ENCODE measurements around the gene CAMK2G.

Gene CAMK2G

DNA sequence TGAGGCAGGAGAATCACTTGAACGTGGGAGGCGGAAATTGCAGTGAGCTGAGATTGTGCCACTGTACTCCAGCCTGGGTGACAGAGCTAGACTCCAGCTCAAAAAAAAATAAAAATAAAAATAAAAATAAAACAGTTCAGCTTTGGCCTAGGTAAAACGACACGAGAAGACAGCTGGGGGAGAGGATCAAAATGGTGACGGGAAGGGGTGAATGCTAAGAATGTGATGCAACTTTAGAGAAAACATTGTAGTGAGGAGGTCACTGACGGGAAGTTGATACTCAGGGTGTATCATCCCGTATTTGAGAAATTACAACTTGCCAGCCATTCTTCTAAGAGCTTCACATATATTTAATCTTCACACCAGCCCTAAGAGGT is 64.0 kb downstream of the CAMK2G start:
- Histone ChIP-seq H3K4me3 (ENCODE audit: low read length) (peak overlapping the region; percentile 71), H3K36me3 (ENCODE audit: control insufficient read depth, low read length) (peaks cover 47% of the 10 kb centered on the region), H3F3A (ENCODE audit: control insufficient read depth, insufficient read depth) (peaks cover 5% of the 10 kb centered on the region; the same call in 1 of the 2 replicates), H3K9me2 (replicated peaks; ENCODE audit: control insufficient read depth, low read length) (no peaks in the 10 kb centered on the region), H3K4me1 (ENCODE audit: control insufficient read depth, low read length) (peaks cover 15% of the 10 kb centered on the region), H3K79me2 (ENCODE audit: control insufficient read depth, low read length) (peaks cover 43% of the 10 kb centered on the region), H3K27me3 (ENCODE audit: control insufficient read depth, low read length) (no peaks in the 10 kb centered on the region), H3K9me3 (ENCODE audit: control insufficient read depth, insufficient read depth, low read length) (no peaks in the 10 kb centered on the region), H4K20me1 (ENCODE audit: control insufficient read depth, insufficient read depth, low read depth, low read length) (no peaks in the 10 kb centered on the region), H3K27ac (ENCODE audit: low read depth, low read length) (no peak overlapping the region), H3K4me2 (ENCODE audit: low read length) (peak overlapping the region; percentile 60)
- TF ChIP-seq EZH2phosphoT487 (IDR thresholded peaks at IDR 0.05; ENCODE audit: borderline replicate concordance, low read length): no peak
- TF ChIP-seq, protein P1, sequence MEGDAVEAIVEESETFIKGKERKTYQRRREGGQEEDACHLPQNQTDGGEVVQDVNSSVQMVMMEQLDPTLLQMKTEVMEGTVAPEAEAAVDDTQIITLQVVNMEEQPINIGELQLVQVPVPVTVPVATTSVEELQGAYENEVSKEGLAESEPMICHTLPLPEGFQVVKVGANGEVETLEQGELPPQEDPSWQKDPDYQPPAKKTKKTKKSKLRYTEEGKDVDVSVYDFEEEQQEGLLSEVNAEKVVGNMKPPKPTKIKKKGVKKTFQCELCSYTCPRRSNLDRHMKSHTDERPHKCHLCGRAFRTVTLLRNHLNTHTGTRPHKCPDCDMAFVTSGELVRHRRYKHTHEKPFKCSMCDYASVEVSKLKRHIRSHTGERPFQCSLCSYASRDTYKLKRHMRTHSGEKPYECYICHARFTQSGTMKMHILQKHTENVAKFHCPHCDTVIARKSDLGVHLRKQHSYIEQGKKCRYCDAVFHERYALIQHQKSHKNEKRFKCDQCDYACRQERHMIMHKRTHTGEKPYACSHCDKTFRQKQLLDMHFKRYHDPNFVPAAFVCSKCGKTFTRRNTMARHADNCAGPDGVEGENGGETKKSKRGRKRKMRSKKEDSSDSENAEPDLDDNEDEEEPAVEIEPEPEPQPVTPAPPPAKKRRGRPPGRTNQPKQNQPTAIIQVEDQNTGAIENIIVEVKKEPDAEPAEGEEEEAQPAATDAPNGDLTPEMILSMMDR (IDR thresholded peaks at IDR 0.05; ENCODE audit: low read depth, low read length, poor library complexity, severe bottlenecking): no peak

DNA sequence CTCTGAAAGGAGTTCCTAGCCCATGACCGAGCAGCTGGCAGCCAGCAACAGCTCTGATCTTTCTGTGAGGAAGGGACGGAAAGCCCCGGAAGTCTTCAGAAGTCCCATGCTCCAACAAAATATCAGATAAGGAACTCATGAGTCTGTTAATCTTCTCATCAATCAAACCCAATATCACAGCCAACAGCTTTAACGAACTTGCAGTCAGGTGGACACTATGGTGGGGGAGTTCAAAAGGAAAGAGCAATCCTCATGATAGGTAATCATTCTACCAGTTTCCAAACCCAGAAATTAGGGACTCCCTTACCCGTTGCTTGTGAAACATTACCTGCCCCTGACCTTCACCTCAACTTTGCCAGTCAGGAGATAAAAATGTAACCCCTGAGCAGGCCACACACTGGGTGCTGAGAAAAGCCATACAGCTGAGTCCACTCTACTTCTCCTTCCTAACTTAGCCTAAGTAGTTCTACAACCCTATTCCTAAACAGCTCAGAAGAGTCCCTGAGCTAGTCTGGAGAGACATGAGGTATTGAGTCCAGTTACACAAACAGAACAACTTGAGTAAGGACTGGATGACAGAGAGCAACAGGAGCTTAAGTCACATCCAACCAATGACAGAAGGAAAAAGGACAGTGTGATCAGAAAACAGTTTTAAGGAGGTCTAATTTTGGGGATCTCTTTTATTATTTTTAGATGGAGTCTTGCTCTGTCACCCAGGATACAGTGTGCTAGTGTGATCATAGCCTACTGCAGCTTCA is 65.1 kb downstream of the CAMK2G start:
- no peak for TF ChIP-seq EZH2phosphoT487 (IDR thresholded peaks at IDR 0.05; ENCODE audit: borderline replicate concordance, low read length)
- TF ChIP-seq, protein P1 (IDR thresholded peaks at IDR 0.05; ENCODE audit: low read depth, low read length, poor library complexity, severe bottlenecking): no peak
- H3K79me2 ChIP-seq (ENCODE audit: control insufficient read depth, low read length): peaks cover 43% of the 10 kb centered on the region
- H3F3A ChIP-seq (ENCODE audit: control insufficient read depth, insufficient read depth): peaks cover 5% of the 10 kb centered on the region; the same call in 1 of the 2 replicates
- H3K27me3 ChIP-seq (ENCODE audit: control insufficient read depth, low read length): no peaks in the 10 kb centered on the region
- peaks cover 15% of the 10 kb centered on the region for H3K4me1 ChIP-seq (ENCODE audit: control insufficient read depth, low read length)
- H3K4me3 ChIP-seq (ENCODE audit: low read length): no peak overlapping the region
- H3K9me3 ChIP-seq (ENCODE audit: control insufficient read depth, insufficient read depth, low read length): no peaks in the 10 kb centered on the region
- H3K4me2 ChIP-seq (ENCODE audit: low read length): 0 out of 2 replicates have a peak overlapping the region, but pooled peaks have one; percentile 60
- peaks cover 49% of the 10 kb centered on the region for H3K36me3 ChIP-seq (ENCODE audit: control insufficient read depth, low read length)
- no peaks in the 10 kb centered on the region for H4K20me1 ChIP-seq (ENCODE audit: control insufficient read depth, insufficient read depth, low read depth, low read length)
- H3K27ac ChIP-seq (ENCODE audit: low read depth, low read length): no peak overlapping the region
- H3K9me2 ChIP-seq (replicated peaks; ENCODE audit: control insufficient read depth, low read length): no peaks in the 10 kb centered on the region

DNA sequence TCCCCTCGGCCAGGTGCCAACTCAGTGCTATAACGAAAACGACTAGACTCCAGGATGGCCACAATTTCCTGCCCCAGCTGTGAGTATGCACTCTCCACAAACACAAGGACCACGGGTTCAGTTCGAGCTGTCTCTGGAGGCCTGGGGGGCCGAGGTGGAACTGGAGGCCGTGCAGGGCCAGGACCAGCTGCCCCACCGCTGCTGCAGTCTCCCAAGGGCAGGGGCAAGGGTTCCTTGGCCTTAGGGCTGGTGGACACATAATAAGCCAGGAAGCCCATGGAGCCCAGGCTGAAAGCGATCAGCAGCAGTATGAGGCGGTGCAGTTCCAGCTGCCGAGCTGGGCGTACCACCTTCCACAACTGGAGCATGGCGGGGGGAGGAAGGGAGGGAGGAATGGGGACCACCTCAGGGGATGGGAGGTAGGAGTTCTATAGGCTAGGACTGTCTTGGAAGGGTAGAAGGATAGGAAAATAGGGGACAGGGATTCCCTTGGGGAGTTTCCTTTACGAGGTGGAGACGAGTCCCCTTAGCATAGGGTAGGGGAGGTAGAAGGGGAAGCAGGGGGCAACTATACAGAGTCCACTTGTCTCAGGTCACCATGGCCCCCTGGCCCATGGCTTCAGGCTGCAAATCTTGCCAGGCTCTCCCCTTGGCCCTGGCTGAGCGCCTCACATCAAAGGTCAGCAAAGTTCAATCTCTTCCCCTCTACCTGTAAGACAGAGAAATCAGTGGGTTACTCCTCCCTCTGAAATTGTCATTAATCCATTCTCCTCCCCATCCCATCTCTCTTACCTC is 66.1 kb downstream of the CAMK2G start:
- H3K9me2 ChIP-seq (replicated peaks; ENCODE audit: control insufficient read depth, low read length): no peaks in the 10 kb centered on the region
- H3K4me2 ChIP-seq (ENCODE audit: low read length): no peak overlapping the region
- TF ChIP-seq, protein P1 (IDR thresholded peaks at IDR 0.05; ENCODE audit: low read depth, low read length, poor library complexity, severe bottlenecking): no peak
- TF ChIP-seq EZH2phosphoT487 (IDR thresholded peaks at IDR 0.05; ENCODE audit: borderline replicate concordance, low read length): no peak
- H3K4me1 ChIP-seq (ENCODE audit: control insufficient read depth, low read length): peaks cover 21% of the 10 kb centered on the region
- H3K36me3 ChIP-seq (ENCODE audit: control insufficient read depth, low read length): peaks cover 59% of the 10 kb centered on the region
- peaks cover 5% of the 10 kb centered on the region for H3F3A ChIP-seq (ENCODE audit: control insufficient read depth, insufficient read depth)
- no peaks in the 10 kb centered on the region for H3K9me3 ChIP-seq (ENCODE audit: control insufficient read depth, insufficient read depth, low read length)
- no peak overlapping the region for H3K27ac ChIP-seq (ENCODE audit: low read depth, low read length)
- H3K79me2 ChIP-seq (ENCODE audit: control insufficient read depth, low read length): peaks cover 43% of the 10 kb centered on the region
- H3K4me3 ChIP-seq (ENCODE audit: low read length): no peak overlapping the region
- H4K20me1 ChIP-seq (ENCODE audit: control insufficient read depth, insufficient read depth, low read depth, low read length): no peaks in the 10 kb centered on the region
- H3K27me3 ChIP-seq (ENCODE audit: control insufficient read depth, low read length): no peaks in the 10 kb centered on the region

All from DOHH2 (cell line).